Measurements from ENCODE around the gene HOXB7. TPM values are rescaled to one million over a fixed set of nuclear protein-coding genes. Genes with fewer than 3 reads are reported as not detected.

The HOXB7 gene
- total RNA-seq, 1 experiment from 2014 or later = not detected

- no peak within 1 kb of the TSS for H3K4ac ChIP-seq (ENCODE audit: low read depth, low read length)
- no peak within 1 kb of the TSS for H2AK5ac ChIP-seq (ENCODE audit: insufficient read length, low read length)
- peaks cover 5% of the 10 kb centered on the region for H3K23me2 ChIP-seq (ENCODE audit: insufficient read length, low read depth, low read length, poor library complexity, severe bottlenecking)
- H3K14ac ChIP-seq (ENCODE audit: insufficient read depth, low read length) = no peak within 1 kb of the TSS
- H3K27me3 ChIP-seq (ENCODE audit: insufficient read depth, low read length) = peaks cover 99% of the 10 kb centered on the region
- no CpG with 5 or more reads among the region's 50 CpGs for WGBS (ENCODE audit: extremely low coverage, insufficient read length, low lambda C conversion rate)
- no peaks in the 10 kb centered on the region for H3K79me2 ChIP-seq (ENCODE audit: insufficient read depth, low read length)
- no peak within 1 kb of the TSS for H4K8ac ChIP-seq (replicated peaks; ENCODE audit: insufficient read length, low read depth, low read length)
- no peak within 1 kb of the TSS for H2BK5ac ChIP-seq (ENCODE audit: insufficient read length, low read length)
- TF ChIP-seq, protein P1, sequence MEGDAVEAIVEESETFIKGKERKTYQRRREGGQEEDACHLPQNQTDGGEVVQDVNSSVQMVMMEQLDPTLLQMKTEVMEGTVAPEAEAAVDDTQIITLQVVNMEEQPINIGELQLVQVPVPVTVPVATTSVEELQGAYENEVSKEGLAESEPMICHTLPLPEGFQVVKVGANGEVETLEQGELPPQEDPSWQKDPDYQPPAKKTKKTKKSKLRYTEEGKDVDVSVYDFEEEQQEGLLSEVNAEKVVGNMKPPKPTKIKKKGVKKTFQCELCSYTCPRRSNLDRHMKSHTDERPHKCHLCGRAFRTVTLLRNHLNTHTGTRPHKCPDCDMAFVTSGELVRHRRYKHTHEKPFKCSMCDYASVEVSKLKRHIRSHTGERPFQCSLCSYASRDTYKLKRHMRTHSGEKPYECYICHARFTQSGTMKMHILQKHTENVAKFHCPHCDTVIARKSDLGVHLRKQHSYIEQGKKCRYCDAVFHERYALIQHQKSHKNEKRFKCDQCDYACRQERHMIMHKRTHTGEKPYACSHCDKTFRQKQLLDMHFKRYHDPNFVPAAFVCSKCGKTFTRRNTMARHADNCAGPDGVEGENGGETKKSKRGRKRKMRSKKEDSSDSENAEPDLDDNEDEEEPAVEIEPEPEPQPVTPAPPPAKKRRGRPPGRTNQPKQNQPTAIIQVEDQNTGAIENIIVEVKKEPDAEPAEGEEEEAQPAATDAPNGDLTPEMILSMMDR (conservative IDR thresholded peaks at IDR 0.05) = no peak
- no peak within 1 kb of the TSS for H2BK12ac ChIP-seq (ENCODE audit: insufficient read length, low read depth, low read length)
- H2BK15ac ChIP-seq (ENCODE audit: low read depth, low read length) = no peak within 1 kb of the TSS
- no peak within 1 kb of the TSS for H3K23ac ChIP-seq (ENCODE audit: insufficient read length, low read depth, low read length)
- no peak within 1 kb of the TSS for H4K91ac ChIP-seq (ENCODE audit: insufficient read length, low read depth, low read length)
- no peak within 1 kb of the TSS for H2AFZ ChIP-seq (ENCODE audit: low read length)
- H3K27ac ChIP-seq (ENCODE audit: insufficient read length, low read depth, low read length) = no peak within 1 kb of the TSS
- DNase-seq = peak; percentile 78
- H3K56ac ChIP-seq (ENCODE audit: insufficient read length, low read depth, low read length) = no peak within 1 kb of the TSS
- H3T11ph ChIP-seq (ENCODE audit: low read length) = no peak within 1 kb of the TSS
- no peak within 1 kb of the TSS for H4K5ac ChIP-seq (ENCODE audit: insufficient read length, low read depth, low read length)
- no peaks in the 10 kb centered on the region for H3K9me3 ChIP-seq (ENCODE audit: control insufficient read depth, low read depth, low read length)
- no peak within 1 kb of the TSS for H2BK20ac ChIP-seq (ENCODE audit: low read depth, low read length, poor library complexity, severe bottlenecking)
- H4K20me1 ChIP-seq (ENCODE audit: control insufficient read depth, insufficient read depth, insufficient read length) = no peaks in the 10 kb centered on the region
- no peak within 1 kb of the TSS for H3K4me2 ChIP-seq (ENCODE audit: insufficient read depth, insufficient read length, low read length)
- no peaks in the 10 kb centered on the region; the same call in 1 of the 2 replicates for H3K4me1 ChIP-seq (ENCODE audit: insufficient read depth, low read length)
- peaks cover 100% of the 10 kb centered on the region for H3K27me3 Mint-ChIP-seq (ENCODE audit: low read depth)
- H3K4me3 Mint-ChIP-seq = peak within 1 kb of the TSS; percentile 25 to 77
- no peak within 1 kb of the TSS for H2BK120ac ChIP-seq (ENCODE audit: low read depth, low read length, poor library complexity, severe bottlenecking)
- no peak within 1 kb of the TSS for H3K9ac ChIP-seq (ENCODE audit: extremely low read depth, insufficient read length, low read length)
- peaks cover 7 to 12% of the 10 kb centered on the region in 2 experiments for H3K4me1 Mint-ChIP-seq
- H3K18ac ChIP-seq (ENCODE audit: insufficient read length, low read depth, low read length) = no peak within 1 kb of the TSS
- no peak within 1 kb of the TSS; a peak in 1 of 7 replicates for H3K27ac Mint-ChIP-seq
- peaks cover 0 to 2% (median 0%) of the 10 kb centered on the region in 3 experiments; a peak in 1 of 7 replicates for H3K36me3 Mint-ChIP-seq (ENCODE audit: insufficient read depth in 1 of 3, low read depth in 3 of 3)
- peaks cover 3 to 17% of the 10 kb centered on the region in 2 experiments; a peak in 4 of 5 replicates for H3K9me3 Mint-ChIP-seq
- H3K79me1 ChIP-seq (ENCODE audit: insufficient read depth, low read depth, low read length, poor library complexity, severe bottlenecking) = no peaks in the 10 kb centered on the region
Observed at GRCh38 chr17:48626245-48627117, 15.7 kb upstream of the HOXB7 start, which contains the start of gene HOXB9. Gene HOXB9 (minus strand): TSS chr17:48626358. CDS start chr17:48626269, 89 bp downstream.

Data from H9 (cell line).